Upper lobe of right lung (tissue), 1 donor: ENCODE data around the gene MBD3. TPM values are rescaled to one million over a fixed set of nuclear protein-coding genes. Genes with fewer than 3 reads are reported as not detected.

Experiments used
- ATAC-seq: fragments of 200-7000 bp; cut with Tn5 transposase; one replicate; pipeline ENCODE4 v1.9.1; 2020; ENCODE audit warnings: mild to moderate bottlenecking, moderate library complexity
- DNase-seq: peaks from one replicate; pipeline ENCODE4 v3.0.0-alpha.2; 2020
- H3K27ac ChIP-seq: fragments of 200-600 bp; one replicate; pipeline ENCODE4 v1.8.0; 2022
- H3K27me3 ChIP-seq: fragments of 200-600 bp; one replicate; pipeline ENCODE4 v1.8.0; 2022; ENCODE audit warnings: mild to moderate bottlenecking
- H3K36me3 ChIP-seq: fragments of 200-600 bp; one replicate; pipeline ENCODE4 v1.8.0; 2022
- H3K4me1 ChIP-seq: fragments of 200-600 bp; one replicate; pipeline ENCODE4 v1.8.0; 2022
- H3K4me3 ChIP-seq: fragments of 200-600 bp; one replicate; pipeline ENCODE4 v1.8.0; 2022; ENCODE audit warnings: mild to moderate bottlenecking
- H3K9me3 ChIP-seq: fragments of 200-600 bp; one replicate; pipeline ENCODE4 v1.8.0; 2022
- intact Hi-C: fragments of 100-400 bp; cut with DNase I; formaldehyde crosslinking; loops from one replicate; pipeline ENCODE4 v1.11.0; 2022
- total RNA-seq: library from RNA; stranded (reverse); fragmentation: NEBNext Ultra II Directional; extraction: Animal tissue kit (Norgen Biotek cat#: 25700); gene quantifications from one replicate; pipeline ENCODE4 v1.2.1, GENCODE V29; 2021
- TF ChIP-seq, protein P1 (sequence below): fragments of 200-600 bp; IDR thresholded peaks from one replicate; pipeline ENCODE4 v1.8.0; 2022; ENCODE audit warnings: antibody characterized with exemption
- donor health status: DM: no; HTN: yes; CAD: no; lungs with severe emphysema.

The MBD3 gene
- total RNA-seq, 1 donor from 2014 or later: 78.7 TPM

DNA sequence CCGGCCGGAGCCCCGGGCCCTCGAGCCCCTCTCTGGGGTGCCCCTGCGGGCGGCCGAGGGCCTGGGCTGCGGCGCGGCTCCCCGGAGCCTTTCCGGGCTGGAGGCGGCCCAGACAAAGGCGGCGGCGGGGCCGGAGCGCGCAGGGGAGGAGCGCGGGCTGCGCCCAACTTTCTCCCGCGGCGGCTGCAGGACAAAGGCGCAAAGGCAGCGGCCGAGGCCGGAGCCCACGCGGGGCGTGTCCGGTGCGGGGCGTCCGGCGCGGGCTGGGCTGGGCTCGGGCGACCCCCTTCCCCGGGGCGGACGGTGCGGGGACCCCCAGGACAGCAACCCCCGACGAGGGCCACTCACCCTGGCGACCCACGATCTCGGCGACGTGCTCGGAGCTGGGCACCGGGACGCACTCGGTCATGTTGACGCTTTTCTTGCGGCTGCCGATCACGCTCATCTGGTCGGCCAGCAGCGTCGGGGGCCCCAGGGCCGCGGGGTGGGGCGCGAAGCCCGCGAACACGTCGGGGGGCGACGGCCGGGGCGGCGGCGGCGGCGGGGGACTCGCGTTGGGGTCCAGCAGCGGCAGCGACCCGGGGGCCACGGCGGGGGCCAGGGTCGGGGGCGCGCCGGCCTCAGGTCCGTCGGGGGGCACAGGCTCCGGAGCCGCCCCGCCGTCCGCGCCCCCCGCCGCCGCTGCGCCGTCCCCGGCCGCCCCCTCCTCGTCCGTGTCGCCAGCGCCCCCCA is 25.4 kb downstream of the MBD3 start:
- ATAC-seq (no peak), DNase-seq (peak; percentile 74)
- Histone ChIP-seq H3K27me3 (no peaks in the 10 kb centered on the region), H3K36me3 (no peaks in the 10 kb centered on the region), H3K4me1 (peaks cover 4% of the 10 kb centered on the region), H3K27ac (peak overlapping the region; percentile 78), H3K4me3 (peak overlapping the region; percentile 65), H3K9me3 (no peaks in the 10 kb centered on the region)
- intact Hi-C loops: no loop called here
- TF ChIP-seq, protein P1, sequence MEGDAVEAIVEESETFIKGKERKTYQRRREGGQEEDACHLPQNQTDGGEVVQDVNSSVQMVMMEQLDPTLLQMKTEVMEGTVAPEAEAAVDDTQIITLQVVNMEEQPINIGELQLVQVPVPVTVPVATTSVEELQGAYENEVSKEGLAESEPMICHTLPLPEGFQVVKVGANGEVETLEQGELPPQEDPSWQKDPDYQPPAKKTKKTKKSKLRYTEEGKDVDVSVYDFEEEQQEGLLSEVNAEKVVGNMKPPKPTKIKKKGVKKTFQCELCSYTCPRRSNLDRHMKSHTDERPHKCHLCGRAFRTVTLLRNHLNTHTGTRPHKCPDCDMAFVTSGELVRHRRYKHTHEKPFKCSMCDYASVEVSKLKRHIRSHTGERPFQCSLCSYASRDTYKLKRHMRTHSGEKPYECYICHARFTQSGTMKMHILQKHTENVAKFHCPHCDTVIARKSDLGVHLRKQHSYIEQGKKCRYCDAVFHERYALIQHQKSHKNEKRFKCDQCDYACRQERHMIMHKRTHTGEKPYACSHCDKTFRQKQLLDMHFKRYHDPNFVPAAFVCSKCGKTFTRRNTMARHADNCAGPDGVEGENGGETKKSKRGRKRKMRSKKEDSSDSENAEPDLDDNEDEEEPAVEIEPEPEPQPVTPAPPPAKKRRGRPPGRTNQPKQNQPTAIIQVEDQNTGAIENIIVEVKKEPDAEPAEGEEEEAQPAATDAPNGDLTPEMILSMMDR: no peak

DNA sequence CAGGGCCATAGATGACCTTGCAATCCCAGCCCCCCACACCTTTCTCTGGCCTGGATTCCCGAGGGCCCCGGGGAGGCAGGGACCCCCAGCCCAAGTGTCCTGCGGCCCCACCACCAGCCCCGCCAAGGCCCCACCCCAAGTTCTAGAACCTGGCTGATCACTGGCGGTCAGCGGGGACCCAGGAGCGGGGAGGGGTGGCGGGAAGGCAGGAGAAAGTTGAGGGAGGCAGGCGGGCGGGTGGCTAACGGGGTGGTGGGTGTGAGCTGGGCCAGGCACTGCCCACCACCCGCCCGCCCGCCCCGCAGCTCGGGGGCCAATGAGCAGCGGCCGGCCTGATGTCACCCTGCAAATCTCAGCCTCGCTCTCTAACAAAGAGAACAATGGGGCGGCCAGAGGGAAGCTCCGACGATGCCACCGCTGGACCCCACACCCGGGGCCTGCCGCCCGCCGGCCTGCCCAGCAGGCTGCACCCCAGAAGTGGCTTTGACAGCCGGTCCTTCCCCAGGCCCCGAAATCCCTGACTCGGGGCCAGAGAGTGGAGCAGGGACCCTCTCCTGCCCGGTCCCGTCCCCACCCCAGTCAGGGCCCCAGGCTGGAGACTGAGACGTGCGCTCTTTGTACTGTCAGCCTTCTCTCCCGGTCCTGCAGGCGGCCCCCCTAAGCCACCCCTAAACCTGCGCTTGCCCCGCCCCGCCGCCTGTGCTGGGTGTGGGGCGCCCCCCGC is 26.1 kb downstream of the MBD3 start:
- peak; percentile 83 for ATAC-seq
- H3K36me3 ChIP-seq: no peaks in the 10 kb centered on the region
- no peaks in the 10 kb centered on the region for H3K27me3 ChIP-seq
- H3K4me3 ChIP-seq: peak overlapping the region; percentile 65
- H3K4me1 ChIP-seq: peaks cover 4% of the 10 kb centered on the region
- DNase-seq: peak; percentile 82
- no peaks in the 10 kb centered on the region for H3K9me3 ChIP-seq
- TF ChIP-seq, protein P1: no peak
- intact Hi-C loops: no loop called here
- peak overlapping the region; percentile 78 for H3K27ac ChIP-seq

DNA sequence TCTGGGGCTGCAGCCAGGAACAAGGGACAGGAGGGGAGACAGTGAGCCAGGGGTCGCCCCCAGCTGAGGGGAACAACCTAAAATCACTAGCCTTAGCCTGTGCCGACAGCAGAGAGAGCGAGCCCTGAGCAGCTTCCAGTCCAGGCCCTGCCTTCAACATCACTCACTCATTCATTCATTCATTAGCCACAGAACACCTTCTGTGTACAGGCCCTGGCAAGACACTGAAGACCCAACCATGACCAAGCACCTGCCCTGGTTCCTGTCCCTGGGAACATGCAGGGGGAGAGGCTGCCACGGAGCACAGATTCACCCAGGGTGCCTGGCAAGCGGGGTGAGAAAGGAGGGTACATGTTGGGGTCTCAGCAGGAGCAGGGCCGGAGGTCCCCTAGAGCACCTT is 29.4 kb downstream of the MBD3 start:
- Histone ChIP-seq H3K4me1 (no peaks in the 10 kb centered on the region), H3K9me3 (no peaks in the 10 kb centered on the region), H3K4me3 (no peak overlapping the region), H3K36me3 (no peaks in the 10 kb centered on the region), H3K27me3 (no peaks in the 10 kb centered on the region), H3K27ac (no peak overlapping the region)
- TF ChIP-seq, protein P1: no peak
- intact Hi-C loops: no loop called here
- no peak for ATAC-seq
- no peak for DNase-seq

DNA sequence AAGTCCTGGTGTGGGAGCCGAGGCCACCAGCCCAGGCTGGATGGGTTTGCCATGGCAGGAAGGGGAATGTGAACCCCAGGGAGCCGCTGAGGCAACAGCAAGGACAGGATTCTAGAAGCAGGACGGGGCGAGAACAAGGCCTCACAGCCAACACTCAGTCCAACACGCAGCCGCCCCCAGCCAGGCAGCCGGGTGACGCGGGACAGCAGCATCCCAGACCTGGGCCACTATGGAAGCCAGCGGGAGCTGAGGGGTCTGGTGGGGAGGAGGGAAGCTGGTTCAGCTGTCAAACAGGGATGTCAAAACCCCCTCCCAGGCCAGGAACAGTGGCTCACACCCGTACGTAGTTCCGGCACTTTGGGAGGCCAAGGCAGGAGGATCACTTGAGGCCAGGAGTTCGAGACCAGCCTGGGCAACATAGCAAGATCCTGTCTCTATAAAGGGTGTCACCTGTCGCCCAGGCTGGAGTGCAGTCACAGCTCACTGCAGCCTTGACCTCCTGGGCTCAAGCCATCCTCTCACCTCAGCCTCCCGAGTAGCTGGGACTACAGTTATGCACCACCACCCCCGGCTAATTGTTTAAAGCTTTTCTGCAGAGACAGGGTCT is 31.3 kb downstream of the MBD3 start:
- Histone ChIP-seq H3K27me3 (no peaks in the 10 kb centered on the region), H3K27ac (no peak overlapping the region), H3K4me1 (no peaks in the 10 kb centered on the region), H3K9me3 (no peaks in the 10 kb centered on the region), H3K4me3 (no peak overlapping the region), H3K36me3 (no peaks in the 10 kb centered on the region)
- DNase-seq (no peak), ATAC-seq (no peak)
- TF ChIP-seq, protein P1: no peak
- intact Hi-C loops: no loop called here

DNA sequence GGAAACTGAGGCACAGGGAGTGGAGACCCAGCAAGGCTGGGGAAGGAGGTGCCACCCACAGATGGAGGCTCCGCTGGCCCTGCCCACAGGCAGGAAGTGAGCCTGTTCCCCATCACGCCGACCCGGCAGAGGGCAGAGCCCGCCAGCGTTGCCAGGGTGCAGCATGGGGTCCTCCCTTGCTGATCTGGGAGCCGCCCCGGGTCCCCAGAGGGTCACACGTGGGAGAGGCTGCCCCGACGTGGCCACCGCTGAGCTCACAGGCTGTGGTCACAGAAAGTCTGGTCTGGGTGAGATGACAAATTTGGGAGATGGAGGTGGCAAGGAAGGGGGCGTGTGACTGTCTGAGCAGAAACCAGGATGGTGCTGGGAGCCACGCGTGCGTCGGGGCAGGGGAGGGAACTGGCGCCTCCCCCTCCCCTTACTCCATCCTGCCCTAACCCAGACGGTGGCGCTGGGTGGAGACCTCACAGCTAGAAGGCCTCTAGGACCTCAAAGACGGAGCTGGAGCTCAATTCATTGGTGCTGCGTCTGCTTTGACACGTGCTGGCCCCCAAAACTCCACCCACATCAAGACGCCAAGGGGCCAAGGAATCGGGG is 32.3 kb downstream of the MBD3 start:
- H3K27me3 ChIP-seq: no peaks in the 10 kb centered on the region
- H3K27ac ChIP-seq: no peak overlapping the region
- intact Hi-C loops: no loop called here
- no peaks in the 10 kb centered on the region for H3K36me3 ChIP-seq
- DNase-seq (no peak), ATAC-seq (no peak)
- H3K4me1 ChIP-seq: no peaks in the 10 kb centered on the region
- H3K9me3 ChIP-seq: no peaks in the 10 kb centered on the region
- no peak overlapping the region for H3K4me3 ChIP-seq
- TF ChIP-seq, protein P1: no peak
